Endothelial cell of umbilical vein (primary cell): ENCODE measurements around the gene ABHD5. TPM values are rescaled to one million over a fixed set of nuclear protein-coding genes. Genes with fewer than 3 reads are reported as not detected.

Source experiments
- BruUV-seq: library from RNA; stranded (reverse); fragments of 400-500 nt; replicated peaks from 2 replicates; lab custom pipeline; 2021; lab: Mats Ljungman, UMichigan
- CTCF ChIA-PET: fragments of 300-600, 350-600 bp; sonication (Branson Sonifier 250); formaldehyde crosslinking; loops from one replicate; lab custom pipeline; 2021; ENCODE audit warnings: antibody characterized with exemption, inconsistent platforms; lab: Charles Lee
- POLR2A ChIA-PET: fragments of 300-600, 350-600 bp; sonication (Branson Sonifier 250); formaldehyde crosslinking; loops from one replicate; lab custom pipeline; 2021; ENCODE audit warnings: antibody characterized with exemption, inconsistent platforms; lab: Charles Lee
- DNase-seq: peaks from one replicate; pipeline ENCODE4 v3.0.0-alpha.2; 2011; ENCODE audit warnings: low read depth, low spot score
- FAIRE-seq: peaks from 2 replicates; lab custom pipeline; 2011; peaks lifted over from hg19 to GRCh38; lab: Jason Lieb, UNC
- H2AFZ ChIP-seq: 2 replicates; pipeline ENCODE4 v1.6.0; 2012; ENCODE audit warnings: low read depth, low read length, control low read depth, inconsistent platforms
- H3K27ac ChIP-seq: 2 replicates; pipeline ENCODE4 v1.5.1; 2011; ENCODE audit warnings: low read depth, mild to moderate bottlenecking, control low read depth, low read length, moderate library complexity; ENCODE audit not compliant: insufficient read depth
- H3K27me3 ChIP-seq, 2 experiments: 2 replicates each; pipeline versions ENCODE4 v1.6.0 to v1.6.1; 2011; ENCODE audit warnings: low read length in 2 of 2, mixed read lengths in 1 of 2; ENCODE audit not compliant: control insufficient read depth in 2 of 2, insufficient read depth in 2 of 2
- H3K36me3 ChIP-seq, 2 experiments: 2 replicates in 1 of 2; 3 replicates in 1 of 2; pipeline ENCODE4 v1.5.1; 2011; ENCODE audit warnings: low read length in 2 of 2, mild to moderate bottlenecking in 1 of 2, moderate library complexity in 1 of 2; ENCODE audit not compliant: control insufficient read depth in 2 of 2, insufficient read depth in 2 of 2; ENCODE audit errors: extremely low read depth in 1 of 2
- H3K4me1 ChIP-seq: 3 replicates; pipeline ENCODE4 v1.5.1; 2011; ENCODE audit warnings: mild to moderate bottlenecking, low read length; ENCODE audit not compliant: control insufficient read depth, insufficient read depth; ENCODE audit errors: extremely low read depth
- H3K4me2 ChIP-seq: 2 replicates; pipeline ENCODE4 v1.6.1; 2011; ENCODE audit warnings: low read length, control low read depth, mixed read lengths; ENCODE audit not compliant: insufficient read depth
- H3K4me3 ChIP-seq, 3 experiments: fragments of 200-600 bp in 1 of 3; sonication (generic), shearing (Covaris generic) in 1 of 3; replicated peaks in 1 of 3; 2 replicates each; pipeline ENCODE4 v1.5.1; 2011 to 2016; ENCODE audit warnings: control low read depth in 3 of 3, low read length in 3 of 3, mild to moderate bottlenecking in 2 of 3, inconsistent platforms in 1 of 3, low read depth in 1 of 3, moderate library complexity in 1 of 3; ENCODE audit not compliant: insufficient read depth in 1 of 3
- H3K79me2 ChIP-seq: 2 replicates; pipeline ENCODE4 v1.6.0; 2012; ENCODE audit warnings: low read length, inconsistent platforms; ENCODE audit not compliant: control insufficient read depth, insufficient read depth
- H3K9ac ChIP-seq: replicated peaks from 2 replicates; pipeline ENCODE3; 2011; ENCODE audit warnings: low read length, control low read depth; ENCODE audit not compliant: insufficient read depth; ENCODE audit errors: extremely low read depth
- H3K9me1 ChIP-seq: replicated peaks from 3 replicates; pipeline ENCODE4 v1.6.0; 2011; ENCODE audit warnings: mild to moderate bottlenecking, low read length; ENCODE audit not compliant: control insufficient read depth, insufficient read depth; ENCODE audit errors: extremely low read depth
- H3K9me3 ChIP-seq: replicated peaks from 2 replicates; pipeline ENCODE4 v1.5.1; 2012; ENCODE audit warnings: low read length, inconsistent platforms; ENCODE audit not compliant: control insufficient read depth, insufficient read depth
- H4K20me1 ChIP-seq: replicated peaks from 2 replicates; pipeline ENCODE3; 2011; ENCODE audit warnings: mild to moderate bottlenecking, low read length; ENCODE audit not compliant: control insufficient read depth, insufficient read depth; ENCODE audit errors: extremely low read depth
- CTCF ChIP-seq, 2 donors: IDR thresholded peaks; 1 replicate in 1 of 2; 2 replicates in 1 of 2; pipeline ENCODE4 v1.5.1; 2011; ENCODE audit warnings: low read length in 2 of 2, mild to moderate bottlenecking in 2 of 2, moderate library complexity in 2 of 2, control low read depth in 1 of 2, inconsistent platforms in 1 of 2, low read depth in 1 of 2; ENCODE audit not compliant: insufficient read depth in 1 of 2; ENCODE audit errors: extremely low read depth in 1 of 2
- EZH2 ChIP-seq: IDR thresholded peaks from 2 replicates; pipeline ENCODE4 v1.6.1; 2012; ENCODE audit warnings: borderline replicate concordance, low read depth, mild to moderate bottlenecking, moderate library complexity, low read length, inconsistent platforms; ENCODE audit not compliant: severe bottlenecking
- FOS ChIP-seq: IDR thresholded peaks from 2 replicates; pipeline ENCODE4 v1.6.1; 2011; ENCODE audit warnings: mild to moderate bottlenecking, low read length, moderate library complexity, borderline replicate concordance; ENCODE audit not compliant: insufficient read depth
- GATA2 ChIP-seq: IDR thresholded peaks from 2 replicates; pipeline ENCODE4 v1.7.0; 2011; ENCODE audit warnings: low read depth, mild to moderate bottlenecking, moderate library complexity, mixed read lengths, low read length; ENCODE audit not compliant: insufficient read length, insufficient read depth
- JUN ChIP-seq: IDR thresholded peaks from 2 replicates; pipeline ENCODE4 v1.6.1; 2011; ENCODE audit warnings: borderline replicate concordance, low read depth; ENCODE audit not compliant: insufficient read length, insufficient read depth
- MYC ChIP-seq: IDR thresholded peaks from one replicate; pipeline ENCODE4 v1.6.1; 2011; ENCODE audit warnings: mild to moderate bottlenecking, low read depth, low read length
- POLR2A ChIP-seq: IDR thresholded peaks from 2 replicates; pipeline ENCODE4 v1.6.1; 2012; ENCODE audit warnings: low read depth, mild to moderate bottlenecking, control low read depth, low read length
- POLR2AphosphoS5 ChIP-seq: IDR thresholded peaks from 2 replicates; pipeline ENCODE4 v1.6.1; 2012; ENCODE audit warnings: low read depth, mild to moderate bottlenecking, control low read depth, low read length, moderate library complexity; ENCODE audit not compliant: insufficient read depth
- dilution Hi-C: fragments of 300-500 bp; cut with MboI; formaldehyde crosslinking; loops from one replicate; pipeline ENCODE4 v1.15.0; 2019; ENCODE audit warnings: low sequenced_read_pairs; ENCODE audit not compliant: extremely low pct_ligation_motif_present
- intact Hi-C: fragments of 100-400 bp; cut with micrococcal nuclease; formaldehyde crosslinking; loops from one replicate; pipeline ENCODE4 v1.10.0; 2022
- polyA plus RNA-seq, 4 experiments: library from polyadenylated mRNA; depleted of rRNA in 3 of 4; stranded (reverse) in 3 of 4; unstranded in 1 of 4; fragments of >200 nt; gene quantifications; 2 replicates each; pipeline versions ENCODE4 v1.2.1 to v1.2.3, GENCODE V29; 2011 to 2012; ENCODE audit warnings: missing spikeins in 1 of 4
- total RNA-seq: library from RNA; stranded (reverse); gene quantifications from 2 replicates; pipeline ENCODE4 v1.2.3, GENCODE V29; 2021
- TF ChIP-seq, protein P1 (sequence below): IDR thresholded peaks from 2 replicates; pipeline ENCODE4 v1.6.1; 2011; ENCODE audit not compliant: insufficient read depth, insufficient read length

Gene ABHD5
- total and polyA plus RNA-seq, 2 donors (not counting 3 experiments of a cell fraction or from before 2014, with no cell fraction given), result 10.0 to 21.2 TPM

GRCh38 chr3:43684944-43685343, 5.8 kb upstream of the ABHD5 start:
- Histone ChIP-seq H3K9me3 (no peaks in the 10 kb centered on the region), H3K4me3 (no peak overlapping the region), H4K20me1 (no peaks in the 10 kb centered on the region), H3K36me3 (no peaks in the 10 kb centered on the region), H3K4me2 (no peak overlapping the region), H3K27ac (no peak overlapping the region), H2AFZ (no peak overlapping the region), H3K27me3 (peaks cover 0 to 1% of the 10 kb centered on the region in 2 experiments), H3K9ac (no peak overlapping the region), H3K79me2 (no peaks in the 10 kb centered on the region), H3K9me1 (no peaks in the 10 kb centered on the region), H3K4me1 (no peaks in the 10 kb centered on the region)
- ChIA-PET POLR2A (no interaction called here), CTCF (no interaction called here)
- intact Hi-C loops, result no loop called here
- DNase-seq (no peak), FAIRE-seq (no peak)
- TF ChIP-seq POLR2A (no peak), EZH2 (no peak), JUN (no peak), GATA2 (no peak), CTCF (IDR thresholded peaks at IDR 0.05; ENCODE audit: extremely low read depth in 1 of 2, insufficient read depth in 1 of 2, low read depth in 1 of 2, low read length in 2 of 2) (no peak), MYC (no peak), POLR2AphosphoS5 (no peak), FOS (no peak)
- TF ChIP-seq, protein P1, sequence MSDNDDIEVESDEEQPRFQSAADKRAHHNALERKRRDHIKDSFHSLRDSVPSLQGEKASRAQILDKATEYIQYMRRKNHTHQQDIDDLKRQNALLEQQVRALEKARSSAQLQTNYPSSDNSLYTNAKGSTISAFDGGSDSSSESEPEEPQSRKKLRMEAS, result no peak
- dilution Hi-C loops, result no loop called here
- BruUV-seq, result no TSS peak
